H9 (cell line): ENCODE results near the gene UBA1. TPM values are rescaled to one million over a fixed set of nuclear protein-coding genes. Genes with fewer than 3 reads are reported as not detected.
A peak's percentile ranks its signal among the peaks of the same experiment; 100 is the strongest.

Source experiments
- DNase-seq: peaks from one replicate; pipeline ENCODE4 v3.0.0-alpha.2; 2017
- H2AFZ ChIP-seq: one replicate; pipeline ENCODE4 v1.6.1; 2013; ENCODE audit warnings: mild to moderate bottlenecking, low read length, control low read depth, moderate library complexity
- H2AK5ac ChIP-seq: 2 replicates; pipeline ENCODE4 v1.6.1; 2013; ENCODE audit warnings: low read length, control low read depth, mixed read lengths; ENCODE audit not compliant: insufficient read length
- H2BK120ac ChIP-seq: one replicate; pipeline ENCODE4 v1.6.1; 2013; ENCODE audit warnings: low read depth, mild to moderate bottlenecking, low read length, control low read depth, inconsistent platforms; ENCODE audit not compliant: poor library complexity, severe bottlenecking
- H2BK12ac ChIP-seq: 2 replicates; pipeline ENCODE4 v1.6.1; 2013; ENCODE audit warnings: low read length, control low read depth, mixed read lengths, low read depth; ENCODE audit not compliant: insufficient read length
- H2BK15ac ChIP-seq: 2 replicates; pipeline ENCODE4 v1.6.1; 2013; ENCODE audit warnings: low read depth, low read length, control low read depth
- H2BK20ac ChIP-seq: one replicate; pipeline ENCODE4 v1.6.1; 2013; ENCODE audit warnings: low read depth, mild to moderate bottlenecking, low read length, control low read depth, inconsistent platforms; ENCODE audit not compliant: poor library complexity, severe bottlenecking
- H2BK5ac ChIP-seq: 2 replicates; pipeline ENCODE4 v1.6.1; 2013; ENCODE audit warnings: low read length, control low read depth, mixed read lengths; ENCODE audit not compliant: insufficient read length
- H3K14ac ChIP-seq: 2 replicates; pipeline ENCODE4 v1.6.1; 2013; ENCODE audit warnings: low read length, control low read depth; ENCODE audit not compliant: insufficient read depth
- H3K18ac ChIP-seq: 2 replicates; pipeline ENCODE4 v1.6.1; 2013; ENCODE audit warnings: low read depth, mild to moderate bottlenecking, mixed read lengths, low read length, control low read depth; ENCODE audit not compliant: insufficient read length
- H3K23ac ChIP-seq: 2 replicates; pipeline ENCODE4 v1.6.1; 2013; ENCODE audit warnings: low read length, control low read depth, mixed read lengths, low read depth; ENCODE audit not compliant: insufficient read length
- H3K23me2 ChIP-seq: 2 replicates; pipeline ENCODE4 v1.6.1; 2013; ENCODE audit warnings: low read depth, mild to moderate bottlenecking, mixed read lengths, low read length, control low read depth; ENCODE audit not compliant: insufficient read length, poor library complexity, severe bottlenecking
- H3K27ac ChIP-seq: 2 replicates; pipeline ENCODE4 v1.5.1; 2013; ENCODE audit warnings: low read length, control low read depth, mixed read lengths, low read depth; ENCODE audit not compliant: insufficient read length
- H3K27me3 ChIP-seq: 2 replicates; pipeline ENCODE4 v1.6.1; 2013; ENCODE audit warnings: low read length, control low read depth, inconsistent platforms; ENCODE audit not compliant: insufficient read depth
- H3K4ac ChIP-seq: 2 replicates; pipeline ENCODE4 v1.6.1; 2013; ENCODE audit warnings: low read depth, mild to moderate bottlenecking, control low read depth, inconsistent platforms, low read length, moderate library complexity
- H3K4me1 ChIP-seq: 2 replicates; pipeline ENCODE4 v1.6.1; 2013; ENCODE audit warnings: low read length, control low read depth, inconsistent platforms; ENCODE audit not compliant: insufficient read depth
- H3K4me2 ChIP-seq: 2 replicates; pipeline ENCODE4 v1.6.1; 2013; ENCODE audit warnings: low read length, control low read depth, mixed read lengths; ENCODE audit not compliant: insufficient read length, insufficient read depth
- H3K56ac ChIP-seq: 2 replicates; pipeline ENCODE4 v1.6.1; 2013; ENCODE audit warnings: low read depth, mild to moderate bottlenecking, mixed read lengths, low read length, control low read depth; ENCODE audit not compliant: insufficient read length
- H3K79me1 ChIP-seq: 2 replicates; pipeline ENCODE4 v1.6.1; 2013; ENCODE audit warnings: low read depth, mild to moderate bottlenecking, moderate library complexity, low read length, control low read depth, inconsistent platforms; ENCODE audit not compliant: insufficient read depth, poor library complexity, severe bottlenecking
- H3K79me2 ChIP-seq: 2 replicates; pipeline ENCODE4 v1.6.1; 2013; ENCODE audit warnings: low read length, control low read depth, inconsistent platforms; ENCODE audit not compliant: insufficient read depth
- H3K9ac ChIP-seq: 2 replicates; pipeline ENCODE4 v1.6.1; 2013; ENCODE audit warnings: low read length, control low read depth, mixed read lengths; ENCODE audit not compliant: insufficient read length; ENCODE audit errors: extremely low read depth
- H3K9me3 ChIP-seq: one replicate; pipeline ENCODE4 v1.6.1; 2013; ENCODE audit warnings: low read depth, low read length, inconsistent platforms; ENCODE audit not compliant: control insufficient read depth
- H3T11ph ChIP-seq: one replicate; pipeline ENCODE4 v1.6.1; 2013; ENCODE audit warnings: mild to moderate bottlenecking, low read length, control low read depth, inconsistent platforms
- H4K20me1 ChIP-seq: one replicate; pipeline ENCODE4 v1.6.1; 2013; ENCODE audit not compliant: control insufficient read depth, insufficient read length, insufficient read depth
- H4K5ac ChIP-seq: 2 replicates; pipeline ENCODE4 v1.6.1; 2013; ENCODE audit warnings: low read depth, mild to moderate bottlenecking, mixed read lengths, low read length, control low read depth; ENCODE audit not compliant: insufficient read length
- H4K8ac ChIP-seq: replicated peaks from 2 replicates; pipeline ENCODE4 v1.6.1; 2013; ENCODE audit warnings: low read length, control low read depth, mixed read lengths, low read depth; ENCODE audit not compliant: insufficient read length
- H4K91ac ChIP-seq: 2 replicates; pipeline ENCODE4 v1.6.1; 2013; ENCODE audit warnings: low read depth, mild to moderate bottlenecking, moderate library complexity, mixed read lengths, low read length, control low read depth; ENCODE audit not compliant: insufficient read length
- H3K27ac Mint-ChIP-seq, 3 experiments: 2 replicates in 2 of 3; 3 replicates in 1 of 3; pipeline ENCODE4 v1.8.0; 2020 to 2021; ENCODE audit warnings: mixed read lengths in 3 of 3, mild to moderate bottlenecking in 1 of 3, moderate library complexity in 1 of 3
- H3K27me3 Mint-ChIP-seq: 2 replicates; pipeline ENCODE4 v1.8.0; 2021; ENCODE audit warnings: low read depth, mild to moderate bottlenecking, moderate library complexity, mixed read lengths
- H3K36me3 Mint-ChIP-seq, 3 experiments: 2 replicates in 2 of 3; 3 replicates in 1 of 3; pipeline ENCODE4 v1.8.0; 2020 to 2021; ENCODE audit warnings: low read depth in 3 of 3, mixed read lengths in 3 of 3; ENCODE audit not compliant: insufficient read depth in 1 of 3
- H3K4me1 Mint-ChIP-seq, 2 experiments: 2 replicates each; pipeline ENCODE4 v1.8.0; 2020; ENCODE audit warnings: mixed read lengths in 2 of 2
- H3K4me3 Mint-ChIP-seq, 2 experiments: 2 replicates in 1 of 2; 3 replicates in 1 of 2; pipeline ENCODE4 v1.8.0; 2020 to 2021; ENCODE audit warnings: mild to moderate bottlenecking in 2 of 2, mixed read lengths in 2 of 2, moderate library complexity in 1 of 2
- H3K9me3 Mint-ChIP-seq, 2 experiments: 2 replicates in 1 of 2; 3 replicates in 1 of 2; pipeline ENCODE4 v1.8.0; 2020; ENCODE audit warnings: mild to moderate bottlenecking in 2 of 2, mixed read lengths in 2 of 2, moderate library complexity in 1 of 2
- WGBS: extraction: QIAGEN DNeasy Blood & Tissue Kit; methylation state at CpG from one replicate; pipeline ENCODE4 v1.1.7; 2013; ENCODE audit warnings: missing lambda C conversion rate, low lambda C conversion rate, mixed read lengths; ENCODE audit not compliant: insufficient read length; ENCODE audit errors: extremely low coverage; 5-methylcytosine and 5-hydroxymethylcytosine counted together
- total RNA-seq: library from RNA; stranded (reverse); gene quantifications from 2 replicates; pipeline ENCODE4 v1.2.1, GENCODE V29; 2021
- TF ChIP-seq, protein P1 (sequence below): fragments of 200-600 bp; sonication (generic); conservative IDR thresholded peaks from 3 replicates; pipeline ENCODE4 v1.8.0; 2021; ENCODE audit warnings: antibody characterized with exemption, mild to moderate bottlenecking

UBA1 gene
- total RNA-seq, 1 experiment from 2014 or later: 427 TPM

DNA sequence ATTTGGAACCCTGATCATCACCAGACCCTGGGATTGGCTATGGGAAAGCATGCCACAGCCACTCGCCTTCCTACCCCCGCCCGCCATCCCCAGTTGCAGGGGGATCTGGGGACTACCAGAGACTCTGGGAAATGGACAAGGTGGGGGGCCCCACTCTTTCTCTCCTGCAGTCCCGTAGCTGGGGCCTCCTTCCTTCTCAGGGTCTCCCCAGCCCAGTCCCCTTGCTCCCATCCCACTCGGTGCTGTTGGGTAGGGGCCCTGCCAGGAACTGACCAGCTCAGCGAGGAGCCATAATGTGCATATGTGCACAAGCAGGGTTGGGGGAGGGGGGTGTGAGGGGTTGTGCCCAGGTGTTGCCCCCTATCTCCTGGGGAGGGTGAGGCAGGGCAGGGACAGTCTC is 35.8 kb downstream of the UBA1 start:
- H3K4ac ChIP-seq: no peak overlapping the region
- H2BK5ac ChIP-seq: no peak overlapping the region
- H2BK120ac ChIP-seq: no peak overlapping the region
- no peak overlapping the region for H3K18ac ChIP-seq
- H3K4me2 ChIP-seq: no peak overlapping the region
- H3K23ac ChIP-seq: no peak overlapping the region
- no peaks in the 10 kb centered on the region for H3K27me3 ChIP-seq
- peaks cover 2% of the 10 kb centered on the region for H4K20me1 ChIP-seq
- no peak overlapping the region for H2BK12ac ChIP-seq
- no peak overlapping the region for H4K5ac ChIP-seq
- no peak overlapping the region for H3K14ac ChIP-seq
- no peak overlapping the region for H3K56ac ChIP-seq
- TF ChIP-seq, protein P1, sequence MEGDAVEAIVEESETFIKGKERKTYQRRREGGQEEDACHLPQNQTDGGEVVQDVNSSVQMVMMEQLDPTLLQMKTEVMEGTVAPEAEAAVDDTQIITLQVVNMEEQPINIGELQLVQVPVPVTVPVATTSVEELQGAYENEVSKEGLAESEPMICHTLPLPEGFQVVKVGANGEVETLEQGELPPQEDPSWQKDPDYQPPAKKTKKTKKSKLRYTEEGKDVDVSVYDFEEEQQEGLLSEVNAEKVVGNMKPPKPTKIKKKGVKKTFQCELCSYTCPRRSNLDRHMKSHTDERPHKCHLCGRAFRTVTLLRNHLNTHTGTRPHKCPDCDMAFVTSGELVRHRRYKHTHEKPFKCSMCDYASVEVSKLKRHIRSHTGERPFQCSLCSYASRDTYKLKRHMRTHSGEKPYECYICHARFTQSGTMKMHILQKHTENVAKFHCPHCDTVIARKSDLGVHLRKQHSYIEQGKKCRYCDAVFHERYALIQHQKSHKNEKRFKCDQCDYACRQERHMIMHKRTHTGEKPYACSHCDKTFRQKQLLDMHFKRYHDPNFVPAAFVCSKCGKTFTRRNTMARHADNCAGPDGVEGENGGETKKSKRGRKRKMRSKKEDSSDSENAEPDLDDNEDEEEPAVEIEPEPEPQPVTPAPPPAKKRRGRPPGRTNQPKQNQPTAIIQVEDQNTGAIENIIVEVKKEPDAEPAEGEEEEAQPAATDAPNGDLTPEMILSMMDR: no peak
- H3K79me2 ChIP-seq: peaks cover 3% of the 10 kb centered on the region; the same call in 1 of the 2 replicates
- H3K4me1 Mint-ChIP-seq: peaks cover 0 to 9% of the 10 kb centered on the region in 2 experiments; a peak in 3 of 4 replicates
- peaks cover 5% of the 10 kb centered on the region for H3K23me2 ChIP-seq
- no peaks in the 10 kb centered on the region for H3K79me1 ChIP-seq
- peaks cover 2% of the 10 kb centered on the region; the same call in 1 of the 2 replicates for H3K27me3 Mint-ChIP-seq
- no CpG with 5 or more reads among the region's 6 CpGs for WGBS
- H2BK15ac ChIP-seq: no peak overlapping the region
- no peak overlapping the region for H2AK5ac ChIP-seq
- H2AFZ ChIP-seq: no peak overlapping the region
- no peaks in the 10 kb centered on the region for H3K9me3 ChIP-seq
- H3K27ac ChIP-seq: no peak overlapping the region
- no peak overlapping the region for H3K9ac ChIP-seq
- no peak overlapping the region for H3K4me3 Mint-ChIP-seq
- no peak overlapping the region for H2BK20ac ChIP-seq
- no peak overlapping the region for H4K8ac ChIP-seq
- peaks cover 41 to 56% (median 50%) of the 10 kb centered on the region in 3 experiments for H3K36me3 Mint-ChIP-seq
- DNase-seq: no peak
- H3K27ac Mint-ChIP-seq: 0 out of 7 replicates have a peak overlapping the region, but pooled peaks of 1 of the 3 experiments have one; percentile 55
- H3K4me1 ChIP-seq: 0 out of 2 replicates have a peak, but pooled peaks cover 2% of the 10 kb centered on the region
- H3K9me3 Mint-ChIP-seq: no peaks in the 10 kb centered on the region; a peak in 1 of 5 replicates
- H3T11ph ChIP-seq: no peak overlapping the region
- no peak overlapping the region for H4K91ac ChIP-seq
